Neural progenitor cell (in vitro differentiated cells): ENCODE results near the gene ZFYVE21.

ENCODE experiments used
- EZH2 ChIP-seq: fragments of 200-600 bp; sonication (generic); IDR thresholded peaks from 2 replicates; pipeline ENCODE4 v1.6.1; 2017; ENCODE audit warnings: antibody characterized with exemption, mild to moderate bottlenecking, moderate library complexity
- EZH2phosphoT487 ChIP-seq: fragments of 200-600 bp; sonication (generic); IDR thresholded peaks from 2 replicates; pipeline ENCODE4 v1.6.1; 2017; ENCODE audit warnings: antibody characterized with exemption
- TF ChIP-seq, protein P1 (sequence below): fragments of 200-600 bp; sonication (generic); IDR thresholded peaks from 2 replicates; pipeline ENCODE4 v1.5.1; 2017; ENCODE audit warnings: antibody characterized with exemption, mild to moderate bottlenecking

DNA sequence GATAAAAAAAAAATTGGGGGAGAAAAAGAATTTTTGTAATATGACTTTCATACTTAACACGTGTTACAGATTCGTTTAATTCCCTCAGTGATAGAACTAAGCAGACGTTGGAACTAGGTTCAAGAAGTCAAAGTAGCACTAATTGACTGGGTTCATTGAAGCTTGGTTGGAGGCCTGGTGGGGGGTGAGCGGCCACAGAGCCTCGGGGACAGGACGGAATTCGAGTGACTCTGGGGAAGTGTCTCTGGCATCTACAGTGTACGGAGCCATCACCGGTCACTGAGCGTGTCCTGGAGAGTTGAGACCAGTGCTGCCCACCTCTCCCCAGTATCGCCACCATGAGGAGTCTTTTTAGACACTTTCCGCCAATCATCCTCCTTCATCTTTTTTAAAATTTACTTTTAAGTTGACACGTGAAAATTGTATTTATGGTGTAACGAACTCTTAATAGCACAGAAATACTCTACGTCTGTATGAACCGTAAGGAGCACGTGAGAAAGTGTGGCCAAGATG, 1.3 kb downstream of the ZFYVE21 start:
- TF ChIP-seq EZH2, result no peak
- TF ChIP-seq, protein P1, sequence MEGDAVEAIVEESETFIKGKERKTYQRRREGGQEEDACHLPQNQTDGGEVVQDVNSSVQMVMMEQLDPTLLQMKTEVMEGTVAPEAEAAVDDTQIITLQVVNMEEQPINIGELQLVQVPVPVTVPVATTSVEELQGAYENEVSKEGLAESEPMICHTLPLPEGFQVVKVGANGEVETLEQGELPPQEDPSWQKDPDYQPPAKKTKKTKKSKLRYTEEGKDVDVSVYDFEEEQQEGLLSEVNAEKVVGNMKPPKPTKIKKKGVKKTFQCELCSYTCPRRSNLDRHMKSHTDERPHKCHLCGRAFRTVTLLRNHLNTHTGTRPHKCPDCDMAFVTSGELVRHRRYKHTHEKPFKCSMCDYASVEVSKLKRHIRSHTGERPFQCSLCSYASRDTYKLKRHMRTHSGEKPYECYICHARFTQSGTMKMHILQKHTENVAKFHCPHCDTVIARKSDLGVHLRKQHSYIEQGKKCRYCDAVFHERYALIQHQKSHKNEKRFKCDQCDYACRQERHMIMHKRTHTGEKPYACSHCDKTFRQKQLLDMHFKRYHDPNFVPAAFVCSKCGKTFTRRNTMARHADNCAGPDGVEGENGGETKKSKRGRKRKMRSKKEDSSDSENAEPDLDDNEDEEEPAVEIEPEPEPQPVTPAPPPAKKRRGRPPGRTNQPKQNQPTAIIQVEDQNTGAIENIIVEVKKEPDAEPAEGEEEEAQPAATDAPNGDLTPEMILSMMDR, result no peak
- no peak for TF ChIP-seq EZH2phosphoT487
